NCI-H1092 (cell line): ENCODE results near the gene MRPL28.
"Not testable (repeated sequence)": the region's sequence is repeated elsewhere in the genome, so short reads cannot be mapped to it uniquely, and the experiment has no call there.

ENCODE experiments used
- DNase-seq: peaks from one replicate; lab custom pipeline; 2025; lab: John Stamatoyannopoulos, UW

The MRPL28 gene

GRCh38 chr16:373020-373598, 2.8 kb upstream of the MRPL28 start:
- DNase-seq: no peak

- no peak for DNase-seq
Observed at GRCh38 chr16:372302-372983, 2.1 kb upstream of the MRPL28 start.

- DNase-seq: peak; percentile 38
Observed at GRCh38 chr16:371515-372301, 1.4 kb upstream of the MRPL28 start.

- DNase-seq: no peak
Observed at GRCh38 chr16:370979-371514, 709 bp upstream of the MRPL28 start.

GRCh38 chr16:369866-370436, 387 bp downstream of the MRPL28 start:
- no peak for DNase-seq

- DNase-seq: no peak
Observed at GRCh38 chr16:369275-369865, 968 bp downstream of the MRPL28 start.

- DNase-seq: no peak
Observed at GRCh38 chr16:368388-369158, 1.8 kb downstream of the MRPL28 start.

GRCh38 chr16:367333-367903, 2.9 kb downstream of the MRPL28 start:
- no peak for DNase-seq

GRCh38 chr16:366476-366875, 3.9 kb downstream of the MRPL28 start:
- no peak for DNase-seq

GRCh38 chr16:364595-365491, 5.5 kb downstream of the MRPL28 start:
- no peak for DNase-seq

GRCh38 chr16:363766-364490, 6.4 kb downstream of the MRPL28 start:
- no peak for DNase-seq

- no peak for DNase-seq
Observed at GRCh38 chr16:363110-363765, 7.1 kb downstream of the MRPL28 start.

- not testable (repeated sequence) for DNase-seq
Observed at GRCh38 chr16:362702-362999, 7.7 kb downstream of the MRPL28 start.

- peak; percentile 78 for DNase-seq
Observed at GRCh38 chr16:361872-362701, 8.3 kb downstream of the MRPL28 start.

- DNase-seq: no peak
Observed at GRCh38 chr16:361341-361871, 8.9 kb downstream of the MRPL28 start.

GRCh38 chr16:360698-361336, 9.5 kb downstream of the MRPL28 start:
- DNase-seq: no peak
